GM12878 (cell line): ENCODE measurements around the gene DRAP1. TPM values are rescaled to one million over a fixed set of nuclear protein-coding genes. Genes with fewer than 3 reads are reported as not detected.

ENCODE experiments used
- ATAC-seq: fragments of 200-7000 bp; cut with Tn5 transposase; 3 replicates; pipeline ENCODE4 v1.9.1; 2020; ENCODE audit warnings: mild to moderate bottlenecking, moderate library complexity
- BruUV-seq: library from RNA; stranded (reverse); fragments of 400-500 nt; replicated peaks from 2 replicates; lab custom pipeline; 2021; lab: Mats Ljungman, UMichigan
- CTCF ChIA-PET: fragments of 300-600 bp; sonication (Branson Sonifier 250); formaldehyde crosslinking; extraction: SDS; loops from one replicate; lab custom pipeline; 2021; ENCODE audit warnings: inconsistent platforms; lab: Yijun Ruan, JAX
- POLR2A ChIA-PET: fragments of 350-600 bp; formaldehyde crosslinking; extraction: SDS; loops from one replicate; lab custom pipeline; 2021; ENCODE audit warnings: inconsistent platforms; lab: Charles Lee
- RAD21 ChIA-PET: fragments of 300-600 bp; sonication (Branson Sonifier 250); formaldehyde crosslinking; loops from one replicate; lab custom pipeline; 2023; ENCODE audit warnings: antibody characterized with exemption; ENCODE audit not compliant: unreplicated experiment; lab: Charles Lee
- SMC1A ChIA-PET: fragments of 300-600 bp; sonication (Branson Sonifier 250); formaldehyde crosslinking; loops from one replicate; lab custom pipeline; 2023; ENCODE audit not compliant: unreplicated experiment, uncharacterized antibody; lab: Charles Lee
- DNase-seq: peaks from one replicate; pipeline ENCODE4 v3.0.0-alpha.2; 2011; ENCODE audit warnings: low read depth, low spot score
- FAIRE-seq: peaks from 3 replicates; lab custom pipeline; 2011; peaks lifted over from hg19 to GRCh38; lab: Jason Lieb, UNC
- H2AFZ ChIP-seq: 2 replicates; pipeline ENCODE4 v1.6.0; 2011; ENCODE audit warnings: low read depth, low read length, control low read depth; ENCODE audit not compliant: control insufficient read depth
- H3K27ac ChIP-seq: 2 replicates; pipeline ENCODE4 v1.5.1; 2011; ENCODE audit warnings: control low read depth; ENCODE audit not compliant: control insufficient read depth, insufficient read depth
- H3K27me3 ChIP-seq, 2 experiments: replicated peaks in 1 of 2; 2 replicates each; pipeline versions ENCODE4 v1.6.0 to v1.6.1; 2011; ENCODE audit warnings: low read length in 1 of 2; ENCODE audit not compliant: control insufficient read depth in 2 of 2, insufficient read depth in 2 of 2
- H3K36me3 ChIP-seq, 2 experiments: 2 replicates each; pipeline ENCODE4 v1.5.1; 2011; ENCODE audit warnings: low read length in 1 of 2; ENCODE audit not compliant: control insufficient read depth in 2 of 2, insufficient read depth in 2 of 2
- H3K4me1 ChIP-seq: 2 replicates; pipeline ENCODE4 v1.6.1; 2011; ENCODE audit warnings: mild to moderate bottlenecking, low read length, moderate library complexity, mixed read lengths; ENCODE audit not compliant: control insufficient read depth, insufficient read depth
- H3K4me2 ChIP-seq: 2 replicates; pipeline ENCODE4 v1.6.0; 2011; ENCODE audit warnings: control low read depth; ENCODE audit not compliant: control insufficient read depth, insufficient read depth
- H3K4me3 ChIP-seq: fragments of 200-600 bp; sonication (generic); 2 replicates; pipeline ENCODE4 v1.5.1; 2016
- H3K79me2 ChIP-seq: 2 replicates; pipeline ENCODE4 v1.6.0; 2011; ENCODE audit warnings: low read length; ENCODE audit not compliant: control insufficient read depth, insufficient read depth
- H3K9ac ChIP-seq: 2 replicates; pipeline ENCODE4 v1.8.0; 2011; ENCODE audit warnings: low read length, control low read depth, mixed read lengths; ENCODE audit not compliant: control insufficient read depth, insufficient read depth
- H3K9me3 ChIP-seq: replicated peaks from 3 replicates; pipeline ENCODE4 v1.5.1; 2011; ENCODE audit warnings: mild to moderate bottlenecking, low read length; ENCODE audit not compliant: control insufficient read depth, insufficient read depth
- H4K20me1 ChIP-seq: 2 replicates; pipeline ENCODE4 v1.6.0; 2011; ENCODE audit not compliant: control insufficient read depth, insufficient read depth
- POU2F2 ChIP-seq: IDR thresholded peaks from 3 replicates; pipeline ENCODE4 v1.6.1; 2011; ENCODE audit warnings: low read depth, mild to moderate bottlenecking, low read length, borderline replicate concordance
- WGBS: methylation state at CpG from one replicate; pipeline ENCODE4 v1.1.6; 2016; ENCODE audit warnings: low lambda C conversion rate; ENCODE audit not compliant: insufficient replicate concordance, insufficient coverage; ENCODE audit errors: missing lambda C conversion rate; 5-methylcytosine and 5-hydroxymethylcytosine counted together
- in situ Hi-C: fragments of 300-500 bp; cut with MboI; formaldehyde crosslinking; loops from 9 replicates; pipeline ENCODE4 v1.14.3; 2018; ENCODE audit warnings: mixed read lengths
- intact Hi-C: fragments of 100-400 bp; cut with micrococcal nuclease; formaldehyde crosslinking; loops from one replicate; pipeline ENCODE4 v1.14.2; 2022; ENCODE audit not compliant: unreplicated experiment
- polyA plus RNA-seq, 11 experiments: library from polyadenylated mRNA; depleted of rRNA in 4 of 11; unstranded in 6 of 11; stranded (reverse) in 5 of 11; fragments of >200 nt; fragmentation: Nextera tagmentation in 4 of 11; fragmentation: Illumina TruSeq in 1 of 11; extraction: Ambion mirVana in 4 of 11; extraction: Trizol in 1 of 11; gene quantifications; 1 replicate in 1 of 11; 2 replicates in 10 of 11; pipeline versions ENCODE4 v1.2.1 to v1.2.3, GENCODE V29; 2011 to 2016; ENCODE audit warnings: inconsistent platforms in 2 of 11, missing spikeins in 2 of 11, low read depth in 1 of 11
- total RNA-seq, 4 experiments: library from RNA; depleted of rRNA in 3 of 4; stranded (reverse); fragments of >200 nt in 3 of 4; fragmentation: Illumina TruSeq in 1 of 4; extraction: Trizol in 1 of 4; gene quantifications; 2 replicates each; pipeline versions ENCODE4 v1.2.1 to v1.2.3, GENCODE V29; 2013 to 2021
- TF ChIP-seq, protein P1 (sequence below): fragments of 450-650 bp; IDR thresholded peaks from 2 replicates; pipeline ENCODE4 v1.6.1; 2016; ENCODE audit warnings: mild to moderate bottlenecking

The DRAP1 gene
- total and polyA plus RNA-seq, 10 of the 15 experiments (the other 5 are each of a cell fraction or from before 2014, with no cell fraction given), result 9.4 to 163 (median 114) TPM

DNA sequence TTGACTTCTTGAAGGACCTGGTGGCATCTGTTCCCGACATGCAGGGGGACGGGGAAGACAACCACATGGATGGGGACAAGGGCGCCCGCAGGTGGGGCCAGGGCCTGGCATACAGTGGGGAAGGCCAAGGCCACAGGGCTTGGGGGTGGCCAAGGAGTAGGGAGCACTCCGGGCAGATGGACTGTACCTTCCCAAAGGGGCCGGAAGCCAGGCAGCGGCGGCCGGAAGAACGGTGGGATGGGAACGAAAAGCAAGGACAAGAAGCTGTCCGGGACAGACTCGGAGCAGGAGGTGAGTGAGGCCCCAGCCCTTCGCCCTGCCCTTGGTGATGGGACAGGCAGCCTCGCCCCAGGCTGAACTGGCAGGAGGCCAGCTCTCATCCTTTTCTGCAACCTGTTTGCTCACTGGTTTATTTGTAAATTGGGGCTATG lies 1.2 kb downstream of the DRAP1 start:
- WGBS, result 69% methylated on average over 14 of the region's 15 CpGs
- ATAC-seq (no peak), DNase-seq (no peak), FAIRE-seq (no peak)
- ChIA-PET POLR2A (interaction anchor here (0.6 to 1.5 kb wide), 6 partner anchors 8 to 61 kb away, joined by 3 to 5 read pairs (median 4); partner anchors contain the start of genes CCDC85B, FIBP and MUS81), SMC1A (interaction anchor here (0.7 to 1.2 kb wide), 2 partner anchors 31 to 143 kb away, joined by 3 read pairs; no protein-coding TSS in a partner anchor), CTCF (interaction anchor here (0.9 kb wide), 1 partner anchor 31 kb away, joined by 3 read pairs; the partner anchor contains the start of gene CCDC85B), RAD21 (interaction anchor here (0.7 to 1.8 kb wide), 2 partner anchors 12 to 30 kb away, joined by 3 to 5 read pairs; partner anchors contain the start of gene CCDC85B)
- in situ Hi-C loops, result no loop called here
- Histone ChIP-seq H3K79me2 (peaks cover 34% of the 10 kb centered on the region), H3K9ac (peak overlapping the region; percentile 68), H3K4me1 (peaks cover 22% of the 10 kb centered on the region), H3K36me3 (peaks cover 0 to 2% of the 10 kb centered on the region in 2 experiments; a peak in 3 of 4 replicates), H3K27ac (peak overlapping the region; percentile 51), H3K27me3 (no peaks in the 10 kb centered on the region), H2AFZ (no peak overlapping the region), H3K4me2 (peak overlapping the region; percentile 95), H3K4me3 (peak overlapping the region; percentile 81), H3K9me3 (no peaks in the 10 kb centered on the region), H4K20me1 (no peaks in the 10 kb centered on the region)
- no TSS peak for BruUV-seq
- TF ChIP-seq POU2F2, result no peak
- TF ChIP-seq, protein P1, sequence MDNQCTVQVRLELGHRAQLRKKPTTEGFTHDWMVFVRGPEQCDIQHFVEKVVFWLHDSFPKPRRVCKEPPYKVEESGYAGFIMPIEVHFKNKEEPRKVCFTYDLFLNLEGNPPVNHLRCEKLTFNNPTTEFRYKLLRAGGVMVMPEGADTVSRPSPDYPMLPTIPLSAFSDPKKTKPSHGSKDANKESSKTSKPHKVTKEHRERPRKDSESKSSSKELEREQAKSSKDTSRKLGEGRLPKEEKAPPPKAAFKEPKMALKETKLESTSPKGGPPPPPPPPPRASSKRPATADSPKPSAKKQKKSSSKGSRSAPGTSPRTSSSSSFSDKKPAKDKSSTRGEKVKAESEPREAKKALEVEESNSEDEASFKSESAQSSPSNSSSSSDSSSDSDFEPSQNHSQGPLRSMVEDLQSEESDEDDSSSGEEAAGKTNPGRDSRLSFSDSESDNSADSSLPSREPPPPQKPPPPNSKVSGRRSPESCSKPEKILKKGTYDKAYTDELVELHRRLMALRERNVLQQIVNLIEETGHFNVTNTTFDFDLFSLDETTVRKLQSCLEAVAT, result 0 out of 2 replicates have a peak, but pooled peaks have one; percentile 17
- intact Hi-C loops, result no loop called here
